Prostate gland (tissue), 2 donors: ENCODE data around the gene KCNN2.

Experiments used
- CTCF ChIP-seq, 4 experiments: fragments of 200-600 bp in 2 of 4; fragments of 450-650 bp in 2 of 4; sonication (generic) in 2 of 4; IDR thresholded peaks; 1 replicate in 3 of 4; 2 replicates in 1 of 4; pipeline ENCODE4 v1.5.1; 2016 to 2019; ENCODE audit warnings: antibody characterized with exemption in 4 of 4, mild to moderate bottlenecking in 2 of 4, moderate library complexity in 2 of 4
- POLR2AphosphoS5 ChIP-seq: sonication (generic); formaldehyde crosslinking; IDR thresholded peaks from one replicate; pipeline ENCODE4 v1.6.1; 2017; ENCODE audit warnings: antibody characterized with exemption

GRCh38 chr5:114471529-114471928 lies 109.7 kb downstream of the KCNN2 start:
- TF ChIP-seq CTCF (IDR thresholded peaks at IDR 0.05): no peak
- no peak for TF ChIP-seq POLR2AphosphoS5
